Neural cell (in vitro differentiated cells): ENCODE results near the gene TRIM24. TPM values are rescaled to one million over a fixed set of nuclear protein-coding genes. Genes with fewer than 3 reads are reported as not detected.

Experiments used
- H2AFZ ChIP-seq: fragments of 200-600, 300-800 bp; sonication (generic), shearing (Covaris generic); 2 replicates; pipeline ENCODE4 v1.6.0; 2014; ENCODE audit warnings: low read depth, mild to moderate bottlenecking, antibody characterized with exemption, low read length, moderate library complexity
- H3F3A ChIP-seq: fragments of 200-600 bp; shearing (Covaris generic); 2 replicates; pipeline ENCODE4 v1.6.1; 2016; ENCODE audit warnings: mild to moderate bottlenecking, moderate library complexity, mixed read lengths, antibody characterized with exemption, low read length; ENCODE audit not compliant: insufficient read depth, poor library complexity, severe bottlenecking
- H3K27ac ChIP-seq: fragments of 200-600, 300-800 bp; sonication (generic), shearing (Covaris generic); 2 replicates; pipeline ENCODE4 v1.5.1; 2014; ENCODE audit warnings: mild to moderate bottlenecking, low read length, moderate library complexity
- H3K27me3 ChIP-seq: fragments of 300-800, 200-600 bp; sonication (generic), shearing (Covaris generic); 2 replicates; pipeline ENCODE4 v1.6.0; 2014; ENCODE audit warnings: mild to moderate bottlenecking, low read depth, low read length, moderate library complexity; ENCODE audit not compliant: insufficient read depth
- H3K36me3 ChIP-seq: fragments of 300-800, 200-600 bp; sonication (generic), shearing (Covaris generic); 2 replicates; pipeline ENCODE4 v1.5.1; 2014; ENCODE audit warnings: mild to moderate bottlenecking, antibody characterized with exemption, low read length, moderate library complexity; ENCODE audit not compliant: insufficient read depth
- H3K4me2 ChIP-seq: fragments of 300-800, 200-600 bp; sonication (generic), shearing (Covaris generic); 2 replicates; pipeline ENCODE4 v1.6.0; 2014; ENCODE audit warnings: mild to moderate bottlenecking, low read length
- H3K4me3 ChIP-seq: fragments of 300-800, 200-600 bp; sonication (generic), shearing (Covaris generic); 2 replicates; pipeline ENCODE4 v1.5.1; 2014; ENCODE audit warnings: mild to moderate bottlenecking, low read length, moderate library complexity
- H3K79me2 ChIP-seq: fragments of 200-600 bp; shearing (Covaris generic); replicated peaks from 2 replicates; pipeline ENCODE4 v1.6.0; 2014; ENCODE audit warnings: mild to moderate bottlenecking, low read length, moderate library complexity; ENCODE audit not compliant: insufficient read depth
- H3K9ac ChIP-seq: fragments of 300-800, 200-600 bp; sonication (generic), shearing (Covaris generic); 2 replicates; pipeline ENCODE4 v1.6.1; 2016; ENCODE audit warnings: mild to moderate bottlenecking, low read length, mixed read lengths
- H3K9me2 ChIP-seq: fragments of 200-600 bp; shearing (Covaris generic); 2 replicates; pipeline ENCODE4 v1.6.1; 2016; ENCODE audit warnings: mild to moderate bottlenecking, low read length, mixed read lengths; ENCODE audit not compliant: insufficient read depth
- H3K9me3 ChIP-seq: fragments of 200-600, 300-800 bp; sonication (generic), shearing (Covaris generic); 2 replicates; pipeline ENCODE4 v1.6.1; 2016; ENCODE audit warnings: mild to moderate bottlenecking, mixed run types, low read length, moderate library complexity, mixed read lengths
- H4K20me1 ChIP-seq: fragments of 200-600 bp; shearing (Covaris generic); 2 replicates; pipeline ENCODE4 v1.6.1; 2016; ENCODE audit warnings: mild to moderate bottlenecking, mixed run types; ENCODE audit not compliant: insufficient read depth
- CTCF ChIP-seq: fragments of 450-650 bp; IDR thresholded peaks from 2 replicates; pipeline ENCODE4 v1.5.1; 2014; ENCODE audit warnings: antibody characterized with exemption, mild to moderate bottlenecking, moderate library complexity; ENCODE audit not compliant: poor library complexity, severe bottlenecking
- EP300 ChIP-seq: fragments of 450-650 bp; conservative IDR thresholded peaks from 2 replicates; pipeline ENCODE4 v1.6.1; 2014; ENCODE audit warnings: antibody characterized with exemption, mild to moderate bottlenecking, moderate library complexity; ENCODE audit not compliant: poor library complexity, severe bottlenecking
- EZH2 ChIP-seq: fragments of 200-600, 300-800 bp; shearing (Covaris generic), sonication (generic); IDR thresholded peaks from 2 replicates; pipeline ENCODE4 v1.6.1; 2014; ENCODE audit warnings: antibody characterized with exemption, low read length, borderline replicate concordance, mild to moderate bottlenecking; ENCODE audit not compliant: insufficient read depth, poor library complexity, severe bottlenecking
- MXI1 ChIP-seq: fragments of 450-650 bp; conservative IDR thresholded peaks from 2 replicates; pipeline ENCODE4 v1.6.1; 2014; ENCODE audit warnings: antibody characterized with exemption, mild to moderate bottlenecking; ENCODE audit not compliant: poor library complexity, severe bottlenecking
- POLR2AphosphoS5 ChIP-seq: IDR thresholded peaks from 2 replicates; pipeline ENCODE4 v1.6.1; 2012
- RAD21 ChIP-seq: fragments of 450-650 bp; conservative IDR thresholded peaks from 2 replicates; pipeline ENCODE4 v1.6.1; 2014; ENCODE audit warnings: antibody characterized with exemption, mild to moderate bottlenecking, moderate library complexity
- REST ChIP-seq: IDR thresholded peaks from 2 replicates; pipeline ENCODE4 v1.6.1; 2012; ENCODE audit warnings: borderline replicate concordance
- SMC3 ChIP-seq: fragments of 450-650 bp; conservative IDR thresholded peaks from 2 replicates; pipeline ENCODE4 v1.6.1; 2014; ENCODE audit warnings: antibody characterized with exemption, mild to moderate bottlenecking, moderate library complexity; ENCODE audit not compliant: poor library complexity
- TAF1 ChIP-seq: IDR thresholded peaks from 2 replicates; pipeline ENCODE4 v1.6.1; 2012; ENCODE audit warnings: low read depth
- polyA plus RNA-seq: library from polyadenylated mRNA; depleted of rRNA; stranded (reverse); fragments of >200 nt; gene quantifications from 2 replicates; pipeline ENCODE4 v1.2.3, GENCODE V29; 2014

Gene TRIM24
- polyA plus RNA-seq, 1 donor from 2014 or later, result 47.1 TPM

DNA sequence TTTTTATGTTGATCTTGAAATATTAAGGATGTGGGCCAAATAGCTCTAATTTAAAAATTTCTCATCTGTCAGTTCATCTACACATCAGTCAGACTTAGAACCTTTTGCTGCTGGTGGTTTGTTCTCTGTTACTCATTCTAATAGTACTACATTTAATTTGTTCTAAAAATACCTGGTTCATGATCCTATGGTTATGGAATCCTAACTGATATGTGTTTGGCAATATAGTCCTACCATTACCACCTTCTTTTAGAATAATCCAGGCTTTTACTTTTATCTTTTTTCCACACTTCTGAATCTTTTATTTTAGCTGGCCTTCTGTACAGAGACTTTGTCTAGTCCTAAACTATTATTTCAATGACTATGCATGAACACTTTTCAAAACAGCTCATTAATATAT, 124.2 kb downstream of the TRIM24 start:
- no peaks in the 10 kb centered on the region for H3F3A ChIP-seq
- H3K27me3 ChIP-seq, result no peaks in the 10 kb centered on the region
- H3K4me2 ChIP-seq, result no peak overlapping the region
- no peak overlapping the region for H3K9ac ChIP-seq
- H3K9me2 ChIP-seq, result no peaks in the 10 kb centered on the region
- TF ChIP-seq SMC3, result no peak
- TF ChIP-seq RAD21, result no peak
- TF ChIP-seq EP300, result no peak
- TF ChIP-seq MXI1, result no peak
- TF ChIP-seq TAF1, result no peak
- no peak overlapping the region for H3K27ac ChIP-seq
- no peaks in the 10 kb centered on the region for H3K9me3 ChIP-seq
- H2AFZ ChIP-seq, result no peak overlapping the region
- H3K4me3 ChIP-seq, result no peak overlapping the region
- no peaks in the 10 kb centered on the region for H4K20me1 ChIP-seq
- H3K36me3 ChIP-seq, result peaks cover 30% of the 10 kb centered on the region
- no peaks in the 10 kb centered on the region for H3K79me2 ChIP-seq

DNA sequence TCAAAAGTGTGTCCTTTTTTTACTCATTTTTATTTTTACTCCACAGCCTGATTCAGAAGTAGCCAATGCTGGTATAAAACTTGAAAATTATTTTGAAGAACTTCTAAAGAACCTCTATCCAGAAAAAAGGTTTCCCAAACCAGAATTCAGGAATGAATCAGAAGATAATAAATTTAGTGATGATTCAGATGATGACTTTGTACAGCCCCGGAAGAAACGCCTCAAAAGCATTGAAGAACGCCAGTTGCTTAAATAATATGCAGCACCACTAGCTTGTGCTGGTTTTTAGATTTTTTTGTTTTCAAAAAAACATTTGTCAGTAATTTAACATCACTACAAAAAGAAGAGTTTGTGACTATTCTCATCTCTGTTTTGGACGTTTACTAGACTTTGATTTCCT, 124.6 kb downstream of the TRIM24 start:
- no peak overlapping the region for H3K4me3 ChIP-seq
- TF ChIP-seq RAD21 (no peak), EZH2 (no peak), MXI1 (no peak), SMC3 (no peak), TAF1 (no peak), CTCF (no peak), POLR2AphosphoS5 (no peak), EP300 (no peak), REST (no peak)
- H3K9ac ChIP-seq, result no peak overlapping the region
- no peaks in the 10 kb centered on the region for H3K9me2 ChIP-seq
- H3F3A ChIP-seq, result no peaks in the 10 kb centered on the region
- no peak overlapping the region for H3K27ac ChIP-seq
- no peak overlapping the region for H3K4me2 ChIP-seq
- no peak overlapping the region for H2AFZ ChIP-seq
- H3K27me3 ChIP-seq, result no peaks in the 10 kb centered on the region
- no peaks in the 10 kb centered on the region for H3K9me3 ChIP-seq
- no peaks in the 10 kb centered on the region for H3K79me2 ChIP-seq
- H3K36me3 ChIP-seq, result peaks cover 30% of the 10 kb centered on the region
- no peaks in the 10 kb centered on the region for H4K20me1 ChIP-seq
